ENCODE measurements around the gene CNTN4. TPM values are rescaled to one million over a fixed set of nuclear protein-coding genes. Genes with fewer than 3 reads are reported as not detected.

Gene CNTN4
- total and polyA plus RNA-seq, 4 donors: 1.2 to 3.8 (median 2.6) TPM

GRCh38 chr3:2300938-2301337, 202.3 kb downstream of the CNTN4 start:
- H3K9ac ChIP-seq (ENCODE audit: low read depth in 1 of 2, low read length in 2 of 2): no peak overlapping the region
- WGBS: 81% methylated on average over 3 of the region's 3 CpGs
- no peak for DNase-seq (ENCODE audit: low spot score)
- H3K27ac ChIP-seq (ENCODE audit: low read depth in 1 of 2, low read length in 2 of 2): no peak overlapping the region
- H3K36me3 ChIP-seq (ENCODE audit: control insufficient read depth in 4 of 4, insufficient read depth in 3 of 4, low read depth in 1 of 4, low read length in 3 of 4): no peaks in the 10 kb centered on the region
- no peak overlapping the region for H3K4me3 ChIP-seq (ENCODE audit: low read depth in 1 of 3, low read length in 3 of 3)
- H3K9me3 ChIP-seq (ENCODE audit: control insufficient read depth in 4 of 4, low read length in 3 of 4): no peaks in the 10 kb centered on the region
- no peaks in the 10 kb centered on the region for H3K27me3 ChIP-seq (ENCODE audit: control insufficient read depth in 4 of 4, insufficient read depth in 4 of 4, low read length in 3 of 4)
- no peaks in the 10 kb centered on the region for H3K4me1 ChIP-seq (ENCODE audit: control insufficient read depth in 4 of 4, insufficient read depth in 4 of 4, low read length in 3 of 4)
- TF ChIP-seq NR2F2 (IDR thresholded peaks at IDR 0.05) (no peak), SP1 (IDR thresholded peaks at IDR 0.05) (no peak), MAX (IDR thresholded peaks at IDR 0.05) (no peak), EGR1 (IDR thresholded peaks at IDR 0.05; ENCODE audit: low read depth in 2 of 2) (no peak), RAD21 (IDR thresholded peaks at IDR 0.05) (no peak)

GRCh38 chr3:2301361-2301760, 202.7 kb downstream of the CNTN4 start:
- WGBS: 85% methylated on average over 1 of the region's 1 CpG
- Histone ChIP-seq H3K4me3 (ENCODE audit: low read depth in 1 of 3, low read length in 3 of 3) (no peak overlapping the region), H3K36me3 (ENCODE audit: control insufficient read depth in 4 of 4, insufficient read depth in 3 of 4, low read depth in 1 of 4, low read length in 3 of 4) (no peaks in the 10 kb centered on the region), H3K4me1 (ENCODE audit: control insufficient read depth in 4 of 4, insufficient read depth in 4 of 4, low read length in 3 of 4) (no peaks in the 10 kb centered on the region), H3K9me3 (ENCODE audit: control insufficient read depth in 4 of 4, low read length in 3 of 4) (no peaks in the 10 kb centered on the region), H3K9ac (ENCODE audit: low read depth in 1 of 2, low read length in 2 of 2) (no peak overlapping the region), H3K27ac (ENCODE audit: low read depth in 1 of 2, low read length in 2 of 2) (no peak overlapping the region), H3K27me3 (ENCODE audit: control insufficient read depth in 4 of 4, insufficient read depth in 4 of 4, low read length in 3 of 4) (no peaks in the 10 kb centered on the region)
- TF ChIP-seq JUND (IDR thresholded peaks at IDR 0.05) (no peak), MAX (IDR thresholded peaks at IDR 0.05) (no peak), CTCF (IDR thresholded peaks at IDR 0.05; ENCODE audit: low read depth, low read length, missing input control) (no peak), TAF1 (conservative IDR thresholded peaks at IDR 0.05) (no peak), SP1 (IDR thresholded peaks at IDR 0.05) (no peak), EGR1 (IDR thresholded peaks at IDR 0.05; ENCODE audit: low read depth in 2 of 2) (no peak), GABPA (IDR thresholded peaks at IDR 0.05 in 1 of 2, conservative IDR thresholded peaks at IDR 0.05 in 1 of 2) (no peak), ATF3 (IDR thresholded peaks at IDR 0.05) (no peak)
- DNase-seq (ENCODE audit: low spot score): no peak

- Histone ChIP-seq H3K9me3 (ENCODE audit: control insufficient read depth in 4 of 4, low read length in 3 of 4) (no peaks in the 10 kb centered on the region), H3K4me1 (ENCODE audit: control insufficient read depth in 4 of 4, insufficient read depth in 4 of 4, low read length in 3 of 4) (no peaks in the 10 kb centered on the region), H3K4me3 (ENCODE audit: low read depth in 1 of 3, low read length in 3 of 3) (no peak overlapping the region), H3K36me3 (ENCODE audit: control insufficient read depth in 4 of 4, insufficient read depth in 3 of 4, low read depth in 1 of 4, low read length in 3 of 4) (no peaks in the 10 kb centered on the region), H3K9ac (ENCODE audit: low read depth in 1 of 2, low read length in 2 of 2) (no peak overlapping the region), H3K27ac (ENCODE audit: low read depth in 1 of 2, low read length in 2 of 2) (no peak overlapping the region), H3K27me3 (ENCODE audit: control insufficient read depth in 4 of 4, insufficient read depth in 4 of 4, low read length in 3 of 4) (no peaks in the 10 kb centered on the region)
- no peak for TF ChIP-seq GABPA (IDR thresholded peaks at IDR 0.05 in 1 of 2, conservative IDR thresholded peaks at IDR 0.05 in 1 of 2)
- TF ChIP-seq REST (IDR thresholded peaks at IDR 0.05): peak; percentile 98
- 12% methylated on average over 6 of the region's 6 CpGs for WGBS
- no peak for DNase-seq (ENCODE audit: low spot score)
Observed at GRCh38 chr3:2303566-2303965, 204.9 kb downstream of the CNTN4 start.

All from liver (tissue), 9 donors.